PFSK-1 (cell line): ENCODE data around the gene FAM83E.

ENCODE experiments used
- FOXP2 ChIP-seq: optimal IDR thresholded peaks from 2 replicates; pipeline ENCODE3; 2011; ENCODE audit warnings: borderline replicate concordance, control low read depth, inconsistent platforms; ENCODE audit not compliant: insufficient read depth; ENCODE audit errors: extremely low read length, extremely low read depth
- POLR2AphosphoS5 ChIP-seq: IDR thresholded peaks from 2 replicates; pipeline ENCODE4 v1.6.1; 2012; ENCODE audit warnings: low read depth, mild to moderate bottlenecking, control low read depth, low read length, moderate library complexity
- SIN3A ChIP-seq: IDR thresholded peaks from 2 replicates; pipeline ENCODE4 v1.6.1; 2012; ENCODE audit warnings: mild to moderate bottlenecking, low read length, moderate library complexity, borderline replicate concordance; ENCODE audit not compliant: insufficient read depth
- TAF1 ChIP-seq: IDR thresholded peaks from 2 replicates; pipeline ENCODE4 v1.6.1; 2012; ENCODE audit warnings: low read length, control low read depth, borderline replicate concordance; ENCODE audit not compliant: insufficient read depth
- TF ChIP-seq, protein P1 (sequence below), 2 experiments: IDR thresholded peaks; 2 replicates each; pipeline versions ENCODE4 v1.6.1 to v1.8.0; 2011 to 2012; ENCODE audit warnings: low read depth in 2 of 2, low read length in 2 of 2, control low read depth in 1 of 2, inconsistent platforms in 1 of 2, mild to moderate bottlenecking in 1 of 2, moderate library complexity in 1 of 2; ENCODE audit not compliant: insufficient read depth in 1 of 2

The FAM83E gene

DNA sequence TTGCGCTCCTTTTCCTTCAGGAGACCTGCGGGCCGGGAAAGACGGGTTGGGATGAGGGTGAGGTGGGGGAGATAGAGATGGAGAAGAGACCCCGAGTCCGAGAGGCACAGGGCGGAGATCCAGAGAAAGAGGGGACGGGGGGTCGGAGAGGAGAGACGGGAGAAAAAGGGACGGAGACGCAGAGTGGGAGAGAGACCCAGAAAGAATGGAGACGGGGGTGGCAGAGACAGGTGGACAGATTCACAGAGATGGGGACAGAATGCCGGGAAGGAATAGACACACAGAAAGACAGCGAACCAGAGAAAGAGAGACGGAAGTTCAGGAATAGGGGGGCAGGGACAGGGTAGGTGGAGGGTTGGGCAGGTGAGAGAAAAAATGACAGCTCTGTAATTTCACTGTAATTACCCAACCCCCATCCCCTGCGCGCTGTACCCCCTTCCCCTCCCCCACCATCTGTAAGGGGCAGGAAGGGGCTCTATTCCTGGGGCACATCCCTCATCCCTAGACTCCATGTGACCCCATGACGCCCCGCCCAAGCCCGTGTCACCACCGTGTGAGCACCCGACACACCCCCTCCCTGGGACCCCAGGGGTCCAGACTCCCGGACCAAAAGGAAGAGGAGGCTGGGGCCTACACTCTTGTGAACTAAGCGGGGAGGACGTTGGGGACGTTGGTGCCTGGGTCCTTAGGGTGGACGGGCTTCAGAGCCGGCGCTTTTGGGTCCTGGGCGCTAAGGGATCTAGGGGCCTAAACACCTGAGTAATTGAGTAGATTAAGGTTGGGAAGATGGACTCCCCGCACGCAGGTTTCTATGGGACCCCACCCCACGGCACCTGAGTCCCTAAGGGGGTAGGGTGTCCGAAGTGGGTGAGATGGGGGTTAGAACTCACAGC lies 21.3 kb upstream of the FAM83E start:
- TF ChIP-seq SIN3A (peak; percentile 23; the same call in 1 of the 2 replicates), POLR2AphosphoS5 (no peak)

DNA sequence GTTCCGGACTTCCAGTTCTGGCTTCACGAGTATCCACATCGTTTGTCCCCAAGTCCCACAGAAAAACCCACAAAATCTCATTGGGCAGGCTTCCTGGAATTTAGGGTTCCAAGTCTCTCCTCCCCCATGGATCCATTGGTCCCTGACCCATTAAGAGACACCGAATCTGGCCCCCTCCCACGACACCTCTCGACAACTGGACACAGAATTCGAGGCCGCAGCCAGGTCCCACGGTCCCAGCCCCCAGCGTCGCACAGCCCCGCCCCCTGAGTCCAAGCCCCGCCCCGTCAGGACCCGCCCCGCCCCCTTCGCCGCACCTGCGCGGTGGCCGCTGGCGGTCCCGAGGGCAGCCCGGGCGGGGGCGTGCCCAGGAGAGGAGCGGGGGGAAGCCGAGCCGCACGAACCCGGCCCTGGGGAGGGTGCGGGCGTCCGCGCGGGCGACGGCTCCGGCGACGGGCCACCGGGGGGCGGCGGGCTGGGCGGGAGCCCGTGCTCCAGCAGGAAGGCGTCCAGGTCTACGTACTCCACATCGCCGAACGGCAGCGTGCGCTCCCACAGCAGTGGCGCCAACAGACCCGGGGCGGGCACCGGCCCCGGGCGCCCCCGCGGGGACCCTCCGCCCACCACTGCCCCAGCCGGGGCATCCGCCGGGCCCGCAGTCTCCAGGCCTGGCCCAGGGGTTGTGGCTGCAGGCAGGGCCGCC lies 20.5 kb upstream of the FAM83E start:
- no peak for TF ChIP-seq SIN3A
- peak; percentile 22; the same call in 1 of the 2 replicates for TF ChIP-seq POLR2AphosphoS5

DNA sequence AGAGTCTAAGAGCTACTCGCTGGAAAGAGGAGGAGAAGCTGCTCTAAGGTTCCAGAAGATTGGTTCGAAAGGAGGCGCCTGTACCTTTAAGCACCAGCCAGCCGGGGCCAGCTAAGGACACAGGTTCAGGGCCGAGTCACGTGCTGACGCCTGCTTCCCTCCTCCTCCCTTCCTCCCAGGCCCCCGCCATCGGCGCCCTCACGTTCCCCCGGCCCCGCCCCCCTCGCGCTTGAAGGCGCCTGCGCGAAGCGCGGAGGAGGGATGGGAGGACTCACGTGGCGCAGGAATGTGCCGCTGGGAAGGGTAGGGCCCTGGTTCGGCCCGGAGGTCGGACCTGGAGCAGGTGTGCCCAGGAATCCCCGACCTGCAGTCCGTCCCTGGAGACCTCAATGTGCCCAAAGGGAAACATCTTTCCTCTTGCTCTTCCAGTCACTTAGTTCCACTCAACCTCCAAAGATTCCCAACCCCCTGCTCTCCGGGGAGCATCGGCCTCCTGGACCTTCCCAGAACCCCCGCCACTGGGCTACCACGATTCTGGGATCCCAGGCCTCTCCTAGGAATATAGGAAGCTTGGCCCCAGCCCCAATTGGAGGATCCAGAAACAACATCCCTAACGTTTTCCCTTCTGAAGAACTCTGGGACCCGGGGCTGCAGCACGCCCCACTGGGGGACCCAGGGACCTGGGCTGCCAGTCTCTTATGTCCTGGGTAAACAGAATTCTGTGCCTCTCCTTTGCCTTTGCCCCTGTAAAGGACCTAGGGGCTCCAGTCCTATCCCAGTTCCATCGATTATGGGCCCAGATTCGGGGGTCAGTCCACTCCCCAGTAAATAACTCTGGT lies 19.8 kb upstream of the FAM83E start:
- TF ChIP-seq SIN3A (peak; percentile 37; the same call in 1 of the 2 replicates), FOXP2 (peak; percentile 76)
- TF ChIP-seq, protein P1, sequence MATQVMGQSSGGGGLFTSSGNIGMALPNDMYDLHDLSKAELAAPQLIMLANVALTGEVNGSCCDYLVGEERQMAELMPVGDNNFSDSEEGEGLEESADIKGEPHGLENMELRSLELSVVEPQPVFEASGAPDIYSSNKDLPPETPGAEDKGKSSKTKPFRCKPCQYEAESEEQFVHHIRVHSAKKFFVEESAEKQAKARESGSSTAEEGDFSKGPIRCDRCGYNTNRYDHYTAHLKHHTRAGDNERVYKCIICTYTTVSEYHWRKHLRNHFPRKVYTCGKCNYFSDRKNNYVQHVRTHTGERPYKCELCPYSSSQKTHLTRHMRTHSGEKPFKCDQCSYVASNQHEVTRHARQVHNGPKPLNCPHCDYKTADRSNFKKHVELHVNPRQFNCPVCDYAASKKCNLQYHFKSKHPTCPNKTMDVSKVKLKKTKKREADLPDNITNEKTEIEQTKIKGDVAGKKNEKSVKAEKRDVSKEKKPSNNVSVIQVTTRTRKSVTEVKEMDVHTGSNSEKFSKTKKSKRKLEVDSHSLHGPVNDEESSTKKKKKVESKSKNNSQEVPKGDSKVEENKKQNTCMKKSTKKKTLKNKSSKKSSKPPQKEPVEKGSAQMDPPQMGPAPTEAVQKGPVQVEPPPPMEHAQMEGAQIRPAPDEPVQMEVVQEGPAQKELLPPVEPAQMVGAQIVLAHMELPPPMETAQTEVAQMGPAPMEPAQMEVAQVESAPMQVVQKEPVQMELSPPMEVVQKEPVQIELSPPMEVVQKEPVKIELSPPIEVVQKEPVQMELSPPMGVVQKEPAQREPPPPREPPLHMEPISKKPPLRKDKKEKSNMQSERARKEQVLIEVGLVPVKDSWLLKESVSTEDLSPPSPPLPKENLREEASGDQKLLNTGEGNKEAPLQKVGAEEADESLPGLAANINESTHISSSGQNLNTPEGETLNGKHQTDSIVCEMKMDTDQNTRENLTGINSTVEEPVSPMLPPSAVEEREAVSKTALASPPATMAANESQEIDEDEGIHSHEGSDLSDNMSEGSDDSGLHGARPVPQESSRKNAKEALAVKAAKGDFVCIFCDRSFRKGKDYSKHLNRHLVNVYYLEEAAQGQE (IDR thresholded peaks at IDR 0.05; ENCODE audit: insufficient read depth in 1 of 2, low read depth in 2 of 2, low read length in 2 of 2) = no peak

- TF ChIP-seq POLR2AphosphoS5 (no peak), SIN3A (no peak), TAF1 (no peak), FOXP2 (no peak)
- TF ChIP-seq, protein P1 (IDR thresholded peaks at IDR 0.05; ENCODE audit: insufficient read depth in 1 of 2, low read depth in 2 of 2, low read length in 2 of 2) = no peak
Observed at GRCh38 chr19:48634036-48634342, 19.1 kb upstream of the FAM83E start.

GRCh38 chr19:48633148-48634035 lies 18.5 kb upstream of the FAM83E start:
- no peak for TF ChIP-seq TAF1
- TF ChIP-seq FOXP2 = no peak
- TF ChIP-seq POLR2AphosphoS5 = no peak
- no peak for TF ChIP-seq SIN3A
- TF ChIP-seq, protein P1 (IDR thresholded peaks at IDR 0.05; ENCODE audit: insufficient read depth in 1 of 2, low read depth in 2 of 2, low read length in 2 of 2) = no peak
